H1 (cell line): ENCODE data around the gene RAD51B. TPM values are rescaled to one million over a fixed set of nuclear protein-coding genes. Genes with fewer than 3 reads are reported as not detected.

Experiments
- CTCF ChIA-PET: fragments of 300-600 bp; sonication (Branson Sonifier 250); formaldehyde crosslinking; loops from one replicate; lab custom pipeline; 2021; ENCODE audit not compliant: partially characterized antibody; lab: Charles Lee
- POLR2A ChIA-PET: fragments of 300-600 bp; sonication (Branson Sonifier 250); formaldehyde crosslinking; loops from one replicate; lab custom pipeline; 2021; ENCODE audit warnings: inconsistent platforms; ENCODE audit not compliant: partially characterized antibody; lab: Charles Lee
- DNase-seq, 2 experiments: peaks; one replicate each; pipeline versions ENCODE4 v3.0.0 to v3.0.0-alpha.2; 2010 to 2022; ENCODE audit warnings: low spot score in 2 of 2, low read depth in 1 of 2, mixed read lengths in 1 of 2
- FAIRE-seq: peaks from 2 replicates; lab custom pipeline; 2011; peaks lifted over from hg19 to GRCh38; lab: Jason Lieb, UNC
- H2AFZ ChIP-seq: 2 replicates; pipeline ENCODE4 v1.8.1; 2012; ENCODE audit warnings: low read length, inconsistent platforms
- H2AK5ac ChIP-seq: 2 replicates; pipeline ENCODE4 v1.6.1; 2013; ENCODE audit warnings: low read depth, low read length
- H2BK120ac ChIP-seq: replicated peaks from 2 replicates; pipeline ENCODE3; 2013; ENCODE audit warnings: low read depth, low read length, inconsistent platforms
- H2BK12ac ChIP-seq: 2 replicates; pipeline ENCODE4 v1.6.1; 2013; ENCODE audit warnings: low read depth, low read length
- H2BK15ac ChIP-seq: 2 replicates; pipeline ENCODE4 v1.6.1; 2013; ENCODE audit warnings: low read length
- H2BK20ac ChIP-seq: 2 replicates; pipeline ENCODE4 v1.6.1; 2013; ENCODE audit warnings: low read length
- H2BK5ac ChIP-seq: 2 replicates; pipeline ENCODE4 v1.6.1; 2013; ENCODE audit warnings: low read depth, low read length
- H3K14ac ChIP-seq: 2 replicates; pipeline ENCODE4 v1.6.1; 2013; ENCODE audit warnings: inconsistent platforms; ENCODE audit not compliant: insufficient read length
- H3K18ac ChIP-seq: 2 replicates; pipeline ENCODE4 v1.6.1; 2013; ENCODE audit warnings: low read length; ENCODE audit errors: extremely low read depth
- H3K23ac ChIP-seq: 2 replicates; pipeline ENCODE4 v1.6.1; 2013; ENCODE audit warnings: inconsistent platforms; ENCODE audit not compliant: insufficient read length
- H3K23me2 ChIP-seq: 2 replicates; pipeline ENCODE4 v1.6.1; 2013; ENCODE audit warnings: low read depth, low read length
- H3K27ac ChIP-seq: 2 replicates; pipeline ENCODE4 v1.6.1; 2011; ENCODE audit warnings: low read depth, low read length, inconsistent platforms
- H3K27me3 ChIP-seq, 4 experiments: replicated peaks in 1 of 4; 1 replicate in 1 of 4; 2 replicates in 3 of 4; pipeline versions ENCODE4 v1.6.1 to v1.8.1; 2011 to 2013; ENCODE audit warnings: low read length in 3 of 4, mild to moderate bottlenecking in 3 of 4, inconsistent platforms in 2 of 4, mixed read lengths in 2 of 4, moderate library complexity in 1 of 4; ENCODE audit not compliant: control insufficient read depth in 3 of 4, insufficient read depth in 3 of 4; ENCODE audit errors: extremely low read depth in 1 of 4
- H3K36me3 ChIP-seq, 4 experiments: 2 replicates each; pipeline versions ENCODE4 v1.6.1 to v1.8.1; 2011 to 2013; ENCODE audit warnings: mild to moderate bottlenecking in 4 of 4, low read length in 3 of 4, moderate library complexity in 2 of 4, control low read depth in 1 of 4, inconsistent platforms in 1 of 4; ENCODE audit not compliant: insufficient read depth in 4 of 4, control insufficient read depth in 2 of 4
- H3K4ac ChIP-seq: replicated peaks from 2 replicates; pipeline ENCODE3; 2013; ENCODE audit warnings: low read length, low read depth, mixed read lengths, inconsistent platforms; ENCODE audit not compliant: insufficient read length
- H3K4me1 ChIP-seq, 4 experiments: replicated peaks in 1 of 4; 1 replicate in 1 of 4; 2 replicates in 3 of 4; pipeline versions ENCODE4 v1.6.1 to v1.8.1; 2011 to 2013; ENCODE audit warnings: low read length in 3 of 4, inconsistent platforms in 2 of 4, mixed read lengths in 1 of 4; ENCODE audit not compliant: insufficient read depth in 4 of 4, control insufficient read depth in 3 of 4
- H3K4me2 ChIP-seq, 2 experiments: 2 replicates each; pipeline versions ENCODE4 v1.6.1 to v1.8.1; 2011 to 2013; ENCODE audit warnings: low read depth in 2 of 2, low read length in 2 of 2, control low read depth in 1 of 2, inconsistent platforms in 1 of 2, mild to moderate bottlenecking in 1 of 2; ENCODE audit not compliant: insufficient read depth in 1 of 2
- H3K4me3 ChIP-seq, 4 experiments: fragments of 200-600, 300-600 bp in 1 of 4; sonication (generic), shearing (Covaris generic), sonication (Bioruptor Twin) in 1 of 4; 2 replicates each; pipeline versions ENCODE4 v1.5.1 to v1.8.1; 2011 to 2016; ENCODE audit warnings: low read length in 4 of 4, low read depth in 3 of 4, control low read depth in 2 of 4, inconsistent platforms in 2 of 4, mild to moderate bottlenecking in 2 of 4, mixed read lengths in 1 of 4, moderate library complexity in 1 of 4; ENCODE audit not compliant: insufficient read depth in 2 of 4; ENCODE audit errors: extremely low read depth in 1 of 4
- H3K56ac ChIP-seq: replicated peaks from 2 replicates; pipeline ENCODE3; 2013; ENCODE audit warnings: low read depth, mild to moderate bottlenecking, mixed read lengths, low read length, inconsistent platforms; ENCODE audit not compliant: insufficient read length
- H3K79me1 ChIP-seq: 2 replicates; pipeline ENCODE4 v1.6.1; 2013; ENCODE audit warnings: low read depth, low read length, control low read depth
- H3K79me2 ChIP-seq, 2 experiments: 2 replicates each; pipeline versions ENCODE4 v1.6.1 to v1.8.1; 2012 to 2013; ENCODE audit warnings: low read length in 2 of 2, mild to moderate bottlenecking in 2 of 2, inconsistent platforms in 1 of 2; ENCODE audit not compliant: insufficient read depth in 2 of 2, control insufficient read depth in 1 of 2
- H3K9ac ChIP-seq, 4 experiments: replicated peaks in 1 of 4; 1 replicate in 1 of 4; 2 replicates in 3 of 4; pipeline versions ENCODE4 v1.6.1 to v1.8.1; 2011 to 2013; ENCODE audit warnings: low read depth in 3 of 4, low read length in 3 of 4, control low read depth in 2 of 4, mild to moderate bottlenecking in 2 of 4, moderate library complexity in 2 of 4, inconsistent platforms in 1 of 4; ENCODE audit errors: extremely low read depth in 1 of 4
- H3K9me3 ChIP-seq, 2 experiments: 2 replicates each; pipeline versions ENCODE4 v1.6.1 to v1.8.1; 2012 to 2013; ENCODE audit warnings: mild to moderate bottlenecking in 2 of 2, moderate library complexity in 2 of 2, control low read depth in 1 of 2, inconsistent platforms in 1 of 2, low read depth in 1 of 2, low read length in 1 of 2, mixed read lengths in 1 of 2; ENCODE audit not compliant: insufficient read depth in 2 of 2
- H4K20me1 ChIP-seq, 2 experiments: replicated peaks in 1 of 2; 2 replicates each; pipeline versions ENCODE3 to v1.8.1; 2011 to 2013; ENCODE audit warnings: inconsistent platforms in 2 of 2, low read length in 2 of 2, mild to moderate bottlenecking in 1 of 2; ENCODE audit not compliant: insufficient read depth in 2 of 2, control insufficient read depth in 1 of 2
- H4K5ac ChIP-seq: 2 replicates; pipeline ENCODE4 v1.6.1; 2013; ENCODE audit warnings: low read length, low read depth, mixed read lengths, inconsistent platforms; ENCODE audit not compliant: insufficient read length
- H4K8ac ChIP-seq: 2 replicates; pipeline ENCODE4 v1.8.0; 2013; ENCODE audit warnings: mild to moderate bottlenecking, moderate library complexity, low read length, inconsistent platforms; ENCODE audit not compliant: insufficient read depth; ENCODE audit errors: extremely low read depth
- H4K91ac ChIP-seq: replicated peaks from 2 replicates; pipeline ENCODE3; 2013; ENCODE audit warnings: low read length, mixed read lengths, inconsistent platforms; ENCODE audit not compliant: insufficient read length
- BACH1 ChIP-seq: IDR thresholded peaks from 2 replicates; pipeline ENCODE4 v1.6.1; 2012; ENCODE audit warnings: low read length, improper control_type of control experiment
- HDAC2 ChIP-seq, 2 experiments: fragments of 300-600 bp in 1 of 2; sonication (generic) in 1 of 2; IDR thresholded peaks; 2 replicates each; pipeline ENCODE4 v1.6.1; 2011 to 2012; ENCODE audit warnings: low read depth in 2 of 2, low read length in 2 of 2, mild to moderate bottlenecking in 2 of 2, moderate library complexity in 2 of 2, borderline replicate concordance in 1 of 2, inconsistent platforms in 1 of 2
- MAX ChIP-seq: IDR thresholded peaks from 2 replicates; pipeline ENCODE4 v1.6.1; 2012; ENCODE audit warnings: inconsistent platforms
- NRF1 ChIP-seq: IDR thresholded peaks from 2 replicates; pipeline ENCODE4 v1.6.1; 2011; ENCODE audit warnings: mild to moderate bottlenecking, low read depth, low read length, improper control_type of control experiment
- PHF8 ChIP-seq: fragments of 200-600 bp; sonication (generic); conservative IDR thresholded peaks from 2 replicates; pipeline ENCODE4 v1.7.1; 2012; ENCODE audit warnings: low read depth, mild to moderate bottlenecking, inconsistent platforms, low read length, moderate library complexity
- POLR2AphosphoS5 ChIP-seq: IDR thresholded peaks from 2 replicates; pipeline ENCODE4 v1.6.1; 2011; ENCODE audit warnings: low read depth, low read length
- RBBP5 ChIP-seq: IDR thresholded peaks from 2 replicates; pipeline ENCODE4 v1.7.1; 2012; ENCODE audit warnings: low read depth, mild to moderate bottlenecking, inconsistent platforms, low read length, moderate library complexity, borderline replicate concordance
- SIX5 ChIP-seq: IDR thresholded peaks from 2 replicates; pipeline ENCODE4 v1.6.1; 2011; ENCODE audit warnings: mild to moderate bottlenecking, low read depth, low read length
- SP2 ChIP-seq: IDR thresholded peaks from 2 replicates; pipeline ENCODE4 v1.6.1; 2012; ENCODE audit warnings: mild to moderate bottlenecking, low read length, inconsistent platforms
- TBP ChIP-seq: IDR thresholded peaks from 2 replicates; pipeline ENCODE4 v1.6.1; 2011; ENCODE audit warnings: low read depth, low read length, improper control_type of control experiment
- USF2 ChIP-seq: IDR thresholded peaks from 2 replicates; pipeline ENCODE4 v1.6.1; 2011; ENCODE audit warnings: low read length, improper control_type of control experiment
- YY1 ChIP-seq: IDR thresholded peaks from 2 replicates; pipeline ENCODE4 v1.6.1; 2011; ENCODE audit warnings: low read depth, mild to moderate bottlenecking, low read length
- ZNF274 ChIP-seq: IDR thresholded peaks from 2 replicates; pipeline ENCODE4 v1.7.0; 2012; ENCODE audit warnings: low read length, borderline replicate concordance; ENCODE audit errors: extremely low read depth
- WGBS, 2 experiments: shearing (Covaris generic) in 1 of 2; methylation state at CpG; one replicate each; pipeline versions ENCODE4 v1.1.6 to v1.1.7; 2013 to 2015; ENCODE audit warnings: low lambda C conversion rate in 2 of 2, mixed read lengths in 2 of 2, inconsistent platforms in 1 of 2, low coverage in 1 of 2, missing lambda C conversion rate in 1 of 2; ENCODE audit not compliant: insufficient replicate concordance in 2 of 2, insufficient coverage in 1 of 2, insufficient read length in 1 of 2; ENCODE audit errors: extremely low coverage in 1 of 2, missing lambda C conversion rate in 1 of 2; 5-methylcytosine and 5-hydroxymethylcytosine counted together
- polyA plus RNA-seq, 7 experiments: library from polyadenylated mRNA; depleted of rRNA in 3 of 7; stranded (reverse) in 5 of 7; unstranded in 2 of 7; fragments of >200 nt in 5 of 7; fragments of 200-250 nt in 2 of 7; gene quantifications; 1 replicate in 5 of 7; 2 replicates in 1 of 7; 4 replicates in 1 of 7; pipeline versions ENCODE4 v1.2.1 to v1.2.3, GENCODE V29; 2011 to 2013; ENCODE audit warnings: missing spikeins in 2 of 7, mixed read lengths in 2 of 7
- total RNA-seq: library from RNA; stranded (reverse); fragmentation: NEBNext Ultra II Directional; extraction: Animal tissue kit (Norgen Biotek cat#: 25700); gene quantifications from 2 replicates; pipeline ENCODE4 v1.2.1, GENCODE V29; 2021

RAD51B gene
- total and polyA plus RNA-seq, 2 of the 8 experiments (the other 6 are each of a cell fraction or from before 2014, with no cell fraction given) = 3.9 to 14.9 TPM

GRCh38 chr14:68168460-68169109, 349.0 kb downstream of the RAD51B start:
- DNase-seq = no peak
- Histone ChIP-seq H3K36me3 (no peaks in the 10 kb centered on the region), H3K4me3 (no peak overlapping the region), H2AFZ (no peak overlapping the region), H3K4me2 (no peak overlapping the region), H3K9ac (no peak overlapping the region), H3K4me1 (no peaks in the 10 kb centered on the region), H4K91ac (no peak overlapping the region), H3K79me2 (no peaks in the 10 kb centered on the region), H3K56ac (no peak overlapping the region), H2BK12ac (no peak overlapping the region), H2BK5ac (no peak overlapping the region), H3K14ac (no peak overlapping the region), H2BK20ac (no peak overlapping the region), H3K18ac (no peak overlapping the region), H3K27me3 (no peaks in the 10 kb centered on the region), H3K23me2 (no peaks in the 10 kb centered on the region), H2BK15ac (no peak overlapping the region), H4K8ac (no peak overlapping the region), H3K23ac (no peak overlapping the region), H3K27ac (no peak overlapping the region), H2AK5ac (no peak overlapping the region), H4K5ac (no peak overlapping the region), H3K4ac (no peak overlapping the region), H3K79me1 (no peaks in the 10 kb centered on the region), H3K9me3 (no peaks in the 10 kb centered on the region), H2BK120ac (no peak overlapping the region), H4K20me1 (no peaks in the 10 kb centered on the region)
- WGBS, 2 experiments = 100% methylated on average over 1 of the region's 1 CpG; no CpG with 5 or more reads in 1 of the 2 experiments
- ChIA-PET CTCF (no interaction called here), POLR2A (no interaction called here)
- no peak for FAIRE-seq
- TF ChIP-seq ZNF274 (no peak), POLR2AphosphoS5 (no peak), USF2 (no peak), NRF1 (no peak), SIX5 (no peak), SP2 (no peak), TBP (no peak), PHF8 (no peak), BACH1 (no peak), MAX (no peak), YY1 (no peak), HDAC2 (IDR thresholded peaks at IDR 0.05; ENCODE audit: borderline replicate concordance in 1 of 2, low read depth in 2 of 2, low read length in 2 of 2) (no peak), RBBP5 (no peak)
